Measurements from ENCODE around the gene TMCC1. TPM values are rescaled to one million over a fixed set of nuclear protein-coding genes. Genes with fewer than 3 reads are reported as not detected.

The TMCC1 gene
- polyA plus RNA-seq, 2 of the 4 experiments (the other 2 are of a cell fraction) = 30.3 to 75.7 TPM

GRCh38 chr3:129919357-129919756 is 25.8 kb upstream of the TMCC1 start:
- TF ChIP-seq HDAC2 (IDR thresholded peaks at IDR 0.05) (no peak), HES2 (IDR thresholded peaks at IDR 0.05) (no peak), RARB (CRISPR knock-in tag; IDR thresholded peaks at IDR 0.05) (no peak), SMC3 (IDR thresholded peaks at IDR 0.05) (no peak), BCL3 (IDR thresholded peaks at IDR 0.05) (no peak), EHF (CRISPR knock-in tag; IDR thresholded peaks at IDR 0.05) (no peak), PHF8 (IDR thresholded peaks at IDR 0.05; ENCODE audit: borderline replicate concordance, low read depth) (no peak), HMGXB4 (CRISPR knock-in tag; IDR thresholded peaks at IDR 0.05; ENCODE audit: borderline replicate concordance) (no peak), HOXB5 (CRISPR knock-in tag; IDR thresholded peaks at IDR 0.05) (no peak), ZC3H11A (IDR thresholded peaks at IDR 0.05) (no peak), GATA3 (IDR thresholded peaks at IDR 0.05; ENCODE audit: borderline replicate concordance) (no peak), TFCP2L1 (CRISPR knock-in tag; IDR thresholded peaks at IDR 0.05) (no peak), FOSB (CRISPR knock-in tag; IDR thresholded peaks at IDR 0.05) (no peak), RFX5 (IDR thresholded peaks at IDR 0.05) (no peak), MAX (IDR thresholded peaks at IDR 0.05) (no peak)
- Histone ChIP-seq H3K27ac (no peak overlapping the region), H3K4me3 (no peak overlapping the region), H3K4me1 (no peaks in the 10 kb centered on the region), H3K9me3 (peaks cover 47% of the 10 kb centered on the region), H3K4me2 (no peak overlapping the region)
- FAIRE-seq (no peak), DNase-seq (ENCODE audit: low read depth in 1 of 2, low spot score in 1 of 2) (no peak), ATAC-seq (no peak)
- POLR2A ChIA-PET = no interaction called here
- CTCF ChIA-PET = interaction anchor here (2.6 kb wide), 1 partner anchor 23 kb away, joined by 8 read pairs; no protein-coding TSS in a partner anchor
- WGBS (ENCODE audit: missing lambda C conversion rate) = 55% methylated on average over 3 of the region's 3 CpGs

GRCh38 chr3:129918461-129918860 is 24.9 kb upstream of the TMCC1 start:
- WGBS (ENCODE audit: missing lambda C conversion rate) = 86% methylated on average over 8 of the region's 8 CpGs
- Histone ChIP-seq H3K4me3 (no peak overlapping the region), H3K27ac (no peak overlapping the region), H3K9me3 (peaks cover 46% of the 10 kb centered on the region), H3K4me1 (no peaks in the 10 kb centered on the region), H3K4me2 (no peak overlapping the region)
- TF ChIP-seq CBX8 (IDR thresholded peaks at IDR 0.05) = no peak
- no peak for TF ChIP-seq TP53 (CRISPR knock-in tag; IDR thresholded peaks at IDR 0.05)
- TF ChIP-seq NPAS2 (CRISPR knock-in tag; IDR thresholded peaks at IDR 0.05; ENCODE audit: borderline replicate concordance) = no peak
- no peak for TF ChIP-seq RCOR1 (IDR thresholded peaks at IDR 0.05; ENCODE audit: low read depth, low read length)
- no peak for TF ChIP-seq REST (IDR thresholded peaks at IDR 0.05)
- no peak for TF ChIP-seq EHF (CRISPR knock-in tag; IDR thresholded peaks at IDR 0.05)
- no peak for TF ChIP-seq CBX2 (IDR thresholded peaks at IDR 0.05; ENCODE audit: borderline replicate concordance, low read depth)
- no peak for TF ChIP-seq FOSL2 (IDR thresholded peaks at IDR 0.05)
- TF ChIP-seq FOSL2 (CRISPR knock-in tag; IDR thresholded peaks at IDR 0.05) = no peak
- TF ChIP-seq GATA3 (IDR thresholded peaks at IDR 0.05; ENCODE audit: borderline replicate concordance) = no peak
- no peak for TF ChIP-seq CHD2 (IDR thresholded peaks at IDR 0.05; ENCODE audit: low read length, partially characterized antibody)
- TF ChIP-seq HOXB13 (CRISPR knock-in tag; IDR thresholded peaks at IDR 0.05; ENCODE audit: low read depth) = no peak
- TF ChIP-seq MAZ (IDR thresholded peaks at IDR 0.05; ENCODE audit: borderline replicate concordance, low read depth, low read length) = no peak
- no peak for TF ChIP-seq HOXA7 (CRISPR knock-in tag; IDR thresholded peaks at IDR 0.05)
- TF ChIP-seq POLR2A (IDR thresholded peaks at IDR 0.05; ENCODE audit: low read length) = no peak
- TF ChIP-seq ELK1 (IDR thresholded peaks at IDR 0.05; ENCODE audit: low read depth, low read length) = no peak
- TF ChIP-seq FOSB (CRISPR knock-in tag; IDR thresholded peaks at IDR 0.05) = no peak
- FAIRE-seq (no peak), DNase-seq (ENCODE audit: low read depth in 1 of 2, low spot score in 1 of 2) (no peak), ATAC-seq (no peak)
- ChIA-PET CTCF (no interaction called here), POLR2A (no interaction called here)

Data from A549 (cell line).